Measurements from ENCODE around the gene ZNRF3. TPM values are rescaled to one million over a fixed set of nuclear protein-coding genes. Genes with fewer than 3 reads are reported as not detected.
"Not testable (repeated sequence)": the region's sequence is repeated elsewhere in the genome, so short reads cannot be mapped to it uniquely, and the experiment has no call there.

The ZNRF3 gene
- polyA plus RNA-seq, 3 donors = 0.13 TPM; not detected in 2

GRCh38 chr22:28885939-28886338 lies 2.6 kb downstream of the ZNRF3 start:
- H3K4me1 ChIP-seq (ENCODE audit: control insufficient read depth in 1 of 2, insufficient read depth in 2 of 2, low read length in 2 of 2) = peaks cover 12 to 17% of the 10 kb centered on the region in 2 donors
- H4K20me1 ChIP-seq (ENCODE audit: insufficient read depth, low read length) = no peaks in the 10 kb centered on the region
- H3K27ac Mint-ChIP-seq = no peak overlapping the region
- H3K4me3 ChIP-seq (replicated peaks in 1 of 3; ENCODE audit: low read depth in 2 of 3, low read length in 3 of 3) = no peak overlapping the region
- H3K9ac ChIP-seq (ENCODE audit: insufficient read depth, low read length, poor library complexity, severe bottlenecking) = no peak overlapping the region
- H3K27ac ChIP-seq (ENCODE audit: low read depth in 1 of 2, low read length in 2 of 2) = no peak overlapping the region
- 82% methylated on average over 2 of the region's 3 CpGs for WGBS (ENCODE audit: insufficient coverage)
- H3K27me3 Mint-ChIP-seq (ENCODE audit: low read depth in 3 of 3) = peaks cover 24 to 43% (median 24%) of the 10 kb centered on the region in 3 donors
- H3K4me1 Mint-ChIP-seq = peaks cover 14% of the 10 kb centered on the region
- no peaks in the 10 kb centered on the region for H3K79me2 ChIP-seq (ENCODE audit: insufficient read depth, low read length)
- H3K27me3 ChIP-seq (ENCODE audit: control insufficient read depth in 2 of 2, insufficient read depth in 2 of 2, low read length in 2 of 2) = peaks cover 16 to 22% of the 10 kb centered on the region in 2 donors
- TF ChIP-seq CTCF (IDR thresholded peaks at IDR 0.05) = no peak
- no peak overlapping the region for H3K4me2 ChIP-seq (replicated peaks; ENCODE audit: extremely low read depth, low read length, poor library complexity, severe bottlenecking)
- H3K9me3 ChIP-seq (replicated peaks in 1 of 2; ENCODE audit: control insufficient read depth in 1 of 2, insufficient read depth in 1 of 2, low read length in 2 of 2) = peaks cover 0 to 5% of the 10 kb centered on the region in 2 donors
- DNase-seq = no peak
- H3K4me3 Mint-ChIP-seq = no peak overlapping the region
- intact Hi-C loops (cut with micrococcal nuclease) = loop anchor here in 1 of 2 donors (10.0 kb wide), 2 partner anchors 91 to 189 kb away; partner anchors contain the start of gene KREMEN1
- no peak overlapping the region for H2AFZ ChIP-seq (ENCODE audit: insufficient read depth, low read depth, low read length, poor library complexity, severe bottlenecking)
- H3K36me3 ChIP-seq (replicated peaks in 1 of 2; ENCODE audit: control insufficient read depth in 1 of 2, insufficient read depth in 2 of 2, low read length in 2 of 2) = no peaks in the 10 kb centered on the region
- peaks cover 4 to 9% of the 10 kb centered on the region in 2 donors for H3K36me3 Mint-ChIP-seq
- peaks cover 0 to 1% (median 0%) of the 10 kb centered on the region in 7 donors for H3K9me3 Mint-ChIP-seq

DNA sequence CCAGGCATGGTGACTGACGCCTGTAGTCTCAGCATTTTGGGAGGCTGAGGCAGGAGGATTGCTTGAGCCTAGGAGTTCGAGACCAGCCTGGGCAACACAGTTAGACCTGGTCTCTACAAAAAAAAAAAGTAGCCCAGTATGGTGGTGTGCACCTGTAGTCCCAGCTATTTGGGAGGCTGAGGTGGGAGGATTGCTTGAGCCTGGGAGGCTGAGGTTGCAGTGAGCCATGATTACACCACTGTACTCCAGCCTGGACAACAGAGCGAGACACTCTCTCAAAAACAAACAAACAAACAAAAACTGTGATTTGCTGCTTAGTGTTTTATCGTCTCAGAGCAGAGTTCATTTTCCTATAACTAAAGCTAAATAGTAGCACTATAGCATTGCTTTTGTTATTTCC lies 3.3 kb downstream of the ZNRF3 start:
- H3K4me2 ChIP-seq (replicated peaks; ENCODE audit: extremely low read depth, low read length, poor library complexity, severe bottlenecking); H3K27ac Mint-ChIP-seq; H4K20me1 ChIP-seq (ENCODE audit: insufficient read depth, low read length); H3K36me3 Mint-ChIP-seq; H3K79me2 ChIP-seq (ENCODE audit: insufficient read depth, low read length); H3K27ac ChIP-seq (ENCODE audit: low read depth in 1 of 2, low read length in 2 of 2); H3K9me3 ChIP-seq (replicated peaks in 1 of 2; ENCODE audit: control insufficient read depth in 1 of 2, insufficient read depth in 1 of 2, low read length in 2 of 2); H2AFZ ChIP-seq (ENCODE audit: insufficient read depth, low read depth, low read length, poor library complexity, severe bottlenecking); H3K4me3 ChIP-seq (replicated peaks in 1 of 3; ENCODE audit: low read depth in 2 of 3, low read length in 3 of 3); H3K36me3 ChIP-seq (replicated peaks in 1 of 2; ENCODE audit: control insufficient read depth in 1 of 2, insufficient read depth in 2 of 2, low read length in 2 of 2); H3K9ac ChIP-seq (ENCODE audit: insufficient read depth, low read length, poor library complexity, severe bottlenecking); DNase-seq; H3K9me3 Mint-ChIP-seq: not testable (repeated sequence)
- Mint-ChIP-seq H3K4me1 (peaks cover 14% of the 10 kb centered on the region), H3K4me3 (peak overlapping the region in 1 of 2 donors; percentile 7), H3K27me3 (ENCODE audit: low read depth in 3 of 3) (peaks cover 24 to 43% (median 24%) of the 10 kb centered on the region in 3 donors)
- no CpG with 5 or more reads among the region's 4 CpGs for WGBS (ENCODE audit: insufficient coverage)
- Histone ChIP-seq H3K4me1 (ENCODE audit: control insufficient read depth in 1 of 2, insufficient read depth in 2 of 2, low read length in 2 of 2) (peaks cover 12 to 17% of the 10 kb centered on the region in 2 donors), H3K27me3 (ENCODE audit: control insufficient read depth in 2 of 2, insufficient read depth in 2 of 2, low read length in 2 of 2) (peaks cover 16 to 22% of the 10 kb centered on the region in 2 donors)
- intact Hi-C loops (cut with micrococcal nuclease) = loop anchor here in 1 of 2 donors (10.0 kb wide), 2 partner anchors 92 to 188 kb away; partner anchors contain the start of gene KREMEN1
